GM12892 (cell line): ENCODE data around the gene SLC15A3.

Experiments
- POLR2A ChIP-seq: IDR thresholded peaks from 2 replicates; pipeline ENCODE4 v1.6.1; 2011; ENCODE audit warnings: low read depth, low read length, control low read depth
- POLR2AphosphoS5 ChIP-seq: IDR thresholded peaks from 2 replicates; pipeline ENCODE4 v1.6.1; 2011; ENCODE audit warnings: low read depth, low read length, control low read depth

DNA sequence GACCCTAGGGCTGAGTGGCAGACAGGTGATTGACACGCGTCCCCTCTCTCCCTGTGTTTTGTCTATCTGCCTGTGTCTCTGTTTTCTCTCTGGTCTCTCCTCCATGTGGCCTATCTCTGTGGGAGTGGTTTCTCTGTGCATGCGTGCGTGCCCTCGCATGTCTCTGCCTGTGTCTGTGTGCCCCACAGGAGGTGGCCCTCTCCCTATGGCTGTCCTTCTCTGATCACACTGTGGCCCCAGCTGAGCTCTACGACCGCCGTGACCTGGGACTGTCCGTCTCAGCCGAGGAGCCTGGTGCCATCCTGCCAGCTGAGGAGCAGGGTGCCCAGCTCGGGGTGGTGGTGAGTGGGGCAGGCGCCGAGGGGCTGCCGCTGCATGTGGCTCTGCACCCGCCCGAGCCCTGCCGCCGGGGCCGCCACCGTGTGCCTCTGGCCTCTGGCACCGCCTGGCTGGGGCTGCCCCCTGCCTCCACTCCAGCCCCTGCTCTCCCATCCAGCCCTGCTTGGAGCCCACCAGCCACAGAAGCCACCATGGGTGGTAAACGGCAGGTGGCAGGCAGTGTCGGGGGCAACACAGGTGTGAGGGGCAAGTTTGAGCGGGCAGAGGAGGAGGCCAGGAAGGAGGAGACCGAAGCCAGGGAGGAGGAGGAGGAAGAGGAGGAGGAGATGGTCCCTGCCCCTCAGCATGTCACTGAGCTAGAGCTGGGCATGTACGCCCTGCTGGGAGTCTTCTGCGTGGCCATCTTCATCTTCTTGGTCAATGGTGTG, 16.1 kb downstream of the SLC15A3 start:
- TF ChIP-seq POLR2A (peak; percentile 54), POLR2AphosphoS5 (peak; percentile 59; the same call in 1 of the 2 replicates)
